Transverse colon (tissue), 4 donors: ENCODE data around the gene CDS1. TPM values are rescaled to one million over a fixed set of nuclear protein-coding genes. Genes with fewer than 3 reads are reported as not detected.

Experiments
- DNase-seq: peaks from one replicate; pipeline ENCODE4 v3.0.0-alpha.2; 2019
- H3K27ac ChIP-seq, 4 donors: fragments of 200-600 bp; sonication (generic); 2 replicates each; pipeline ENCODE4 v1.5.1; 2016 to 2018; ENCODE audit warnings: inconsistent platforms in 4 of 4
- H3K27me3 ChIP-seq: fragments of 200-600 bp; sonication (generic); 2 replicates; pipeline ENCODE4 v1.5.1; 2017; ENCODE audit warnings: inconsistent platforms
- H3K36me3 ChIP-seq, 4 donors: fragments of 200-600 bp; sonication (generic); 2 replicates each; pipeline ENCODE4 v1.5.1; 2017 to 2019; ENCODE audit warnings: inconsistent platforms in 4 of 4
- H3K4me1 ChIP-seq, 4 donors: fragments of 200-600 bp; sonication (generic); 2 replicates each; pipeline ENCODE4 v1.5.1; 2017 to 2020; ENCODE audit warnings: inconsistent platforms in 4 of 4
- H3K4me3 ChIP-seq, 4 donors: fragments of 200-600 bp; sonication (generic); 1 replicate in 1 of 4; 2 replicates in 3 of 4; pipeline versions ENCODE4 v1.5.1 to v1.6.1; 2017 to 2019; ENCODE audit warnings: inconsistent platforms in 4 of 4
- H3K9me3 ChIP-seq, 2 donors: fragments of 200-600 bp; sonication (generic); 2 replicates each; pipeline ENCODE4 v1.5.1; 2017 to 2019; ENCODE audit warnings: inconsistent platforms in 2 of 2
- CTCF ChIP-seq, 5 experiments: fragments of 200-600 bp in 3 of 5; fragments of 450-650 bp in 2 of 5; sonication (generic) in 3 of 5; IDR thresholded peaks; 1 replicate in 2 of 5; 2 replicates in 3 of 5; pipeline ENCODE4 v1.5.1; 2016 to 2017; ENCODE audit warnings: antibody characterized with exemption in 5 of 5, inconsistent platforms in 3 of 5, mild to moderate bottlenecking in 2 of 5, moderate library complexity in 1 of 5
- EP300 ChIP-seq: sonication (generic); formaldehyde crosslinking; IDR thresholded peaks from one replicate; pipeline ENCODE4 v1.6.1; 2017; ENCODE audit warnings: antibody characterized with exemption, low read depth
- POLR2A ChIP-seq: fragments of 450-650 bp; IDR thresholded peaks from one replicate; pipeline ENCODE4 v1.6.1; 2016; ENCODE audit warnings: antibody characterized with exemption, mild to moderate bottlenecking, moderate library complexity
- POLR2AphosphoS5 ChIP-seq, 3 donors: sonication (generic); formaldehyde crosslinking; IDR thresholded peaks; one replicate each; pipeline ENCODE4 v1.6.1; 2016; ENCODE audit warnings: antibody characterized with exemption in 3 of 3
- WGBS, 2 donors: methylation state at CpG; one replicate each; pipeline ENCODE4 v1.1.5; 2018; ENCODE audit warnings: low coverage in 1 of 2; 5-methylcytosine and 5-hydroxymethylcytosine counted together
- in situ Hi-C, 4 donors: fragments of 200-750 bp; cut with MboI; loops; one replicate each; pipeline versions ENCODE4 v1.15.0 to v1.15.1; 2017; ENCODE audit warnings: low sequenced_read_pairs in 3 of 4, low pct_ligation_motif_present in 1 of 4, low pct_unique_long_range_greater_than_20kb in 1 of 4
- intact Hi-C: fragments of 100-400 bp; cut with DNase I; formaldehyde crosslinking; loops from one replicate; pipeline ENCODE4 v1.15.1; 2023; ENCODE audit warnings: low total_unique reads
- total RNA-seq, 4 donors: library from RNA; depleted of rRNA; stranded (reverse); fragments of >200 nt; gene quantifications; one replicate each; pipeline ENCODE4 v1.1.0, GENCODE V29; 2016

The CDS1 gene
- total RNA-seq, 4 donors from 2014 or later: 21.6 to 44.0 (median 34.5) TPM

GRCh38 chr4:84634961-84635360 lies 52.0 kb downstream of the CDS1 start:
- no peak for DNase-seq
- TF ChIP-seq POLR2A (no peak), CTCF (IDR thresholded peaks at IDR 0.05) (no peak), EP300 (no peak), POLR2AphosphoS5 (IDR thresholded peaks at IDR 0.05) (no peak)
- Histone ChIP-seq H3K4me3 (no peak overlapping the region), H3K27ac (no peak overlapping the region), H3K4me1 (no peaks in the 10 kb centered on the region), H3K27me3 (no peaks in the 10 kb centered on the region), H3K9me3 (no peaks in the 10 kb centered on the region), H3K36me3 (peaks cover 0 to 4% (median 0%) of the 10 kb centered on the region in 4 donors)
- in situ Hi-C loops: no loop called here
- WGBS, 2 donors: 78 to 90% methylated on average over 1 of the region's 1 CpG
- intact Hi-C loops: no loop called here

GRCh38 chr4:84638092-84638491 lies 55.2 kb downstream of the CDS1 start:
- H3K36me3 ChIP-seq: peaks cover 0 to 15% (median 2%) of the 10 kb centered on the region in 4 donors
- no peak for TF ChIP-seq CTCF (IDR thresholded peaks at IDR 0.05)
- TF ChIP-seq POLR2A: no peak
- no peak for TF ChIP-seq EP300
- TF ChIP-seq POLR2AphosphoS5 (IDR thresholded peaks at IDR 0.05): no peak
- no peak for DNase-seq
- H3K9me3 ChIP-seq: no peaks in the 10 kb centered on the region
- no peak overlapping the region for H3K4me3 ChIP-seq
- H3K27me3 ChIP-seq: no peaks in the 10 kb centered on the region
- H3K4me1 ChIP-seq: no peaks in the 10 kb centered on the region
- no peak overlapping the region for H3K27ac ChIP-seq
- intact Hi-C loops (no loop called here), in situ Hi-C loops (no loop called here)

GRCh38 chr4:84639145-84639544 lies 56.2 kb downstream of the CDS1 start:
- H3K4me3 ChIP-seq: no peak overlapping the region
- 88% methylated on average over 1 of the region's 1 CpG; no CpG with 5 or more reads in 1 of the 2 donors for WGBS, 2 donors
- intact Hi-C loops: no loop called here

GRCh38 chr4:84644087-84644486 lies 61.2 kb downstream of the CDS1 start:
- intact Hi-C loops: no loop called here
- in situ Hi-C loops: no loop called here
- 82 to 92% methylated on average over 5 of the region's 5 CpGs for WGBS, 2 donors

More at GRCh38 chr4:84639145-84639544, 56.2 kb downstream of the CDS1 start:
- Histone ChIP-seq H3K9me3 (no peaks in the 10 kb centered on the region), H3K27ac (no peak overlapping the region), H3K27me3 (no peaks in the 10 kb centered on the region), H3K36me3 (peaks cover 0 to 15% (median 2%) of the 10 kb centered on the region in 4 donors), H3K4me1 (no peaks in the 10 kb centered on the region)
- no peak for DNase-seq
- in situ Hi-C loops: no loop called here
- no peak for TF ChIP-seq CTCF (IDR thresholded peaks at IDR 0.05)

More at GRCh38 chr4:84644087-84644486, 61.2 kb downstream of the CDS1 start:
- Histone ChIP-seq H3K4me3 (no peak overlapping the region), H3K9me3 (no peaks in the 10 kb centered on the region), H3K4me1 (peaks cover under 1 to 23% (median 12%) of the 10 kb centered on the region in 4 donors), H3K27me3 (no peaks in the 10 kb centered on the region), H3K27ac (no peak overlapping the region), H3K36me3 (peaks cover 0 to 11% (median 2%) of the 10 kb centered on the region in 4 donors)
- TF ChIP-seq POLR2AphosphoS5 (IDR thresholded peaks at IDR 0.05): no peak
- TF ChIP-seq CTCF (IDR thresholded peaks at IDR 0.05): no peak
- TF ChIP-seq EP300: no peak
- TF ChIP-seq POLR2A: no peak
- no peak for DNase-seq
